GM04503 (cell line): ENCODE measurements around the gene SCN3B.

Source experiments
- DNase-seq: peaks from one replicate; pipeline ENCODE4 v3.0.0-alpha.2; 2012; ENCODE audit warnings: low read depth

The SCN3B gene

GRCh38 chr11:123653827-123654565, 428 bp downstream of the SCN3B start:
- DNase-seq = no peak

- DNase-seq = no peak
These were observed 969 bp downstream of the SCN3B start for GRCh38 chr11:123653483-123653826.

GRCh38 chr11:123652599-123652998, 1.8 kb downstream of the SCN3B start:
- no peak for DNase-seq

GRCh38 chr11:123650901-123651300, 3.5 kb downstream of the SCN3B start:
- DNase-seq = no peak

GRCh38 chr11:123645286-123645975, 9.0 kb downstream of the SCN3B start:
- DNase-seq = no peak

GRCh38 chr11:123642435-123642834, 12.0 kb downstream of the SCN3B start:
- DNase-seq = no peak

- DNase-seq = no peak
These were observed 13.0 kb downstream of the SCN3B start for GRCh38 chr11:123641495-123641840.

GRCh38 chr11:123640677-123641494, 13.5 kb downstream of the SCN3B start:
- no peak for DNase-seq

- DNase-seq = no peak
These were observed 14.4 kb downstream of the SCN3B start for GRCh38 chr11:123640029-123640428.

- DNase-seq = no peak
These were observed 24.3 kb downstream of the SCN3B start for GRCh38 chr11:123630126-123630608.

- no peak for DNase-seq
These were observed 25.3 kb downstream of the SCN3B start for GRCh38 chr11:123628936-123629683.

- peak; percentile 45 for DNase-seq
These were observed 29.4 kb downstream of the SCN3B start for GRCh38 chr11:123624974-123625373.

GRCh38 chr11:123622576-123622975, 31.8 kb downstream of the SCN3B start:
- no peak for DNase-seq

GRCh38 chr11:123616505-123617198, 37.8 kb downstream of the SCN3B start:
- DNase-seq = no peak

GRCh38 chr11:123611698-123612097, 42.7 kb downstream of the SCN3B start:
- no peak for DNase-seq

GRCh38 chr11:123608945-123609344, 45.5 kb downstream of the SCN3B start:
- DNase-seq = no peak

- no peak for DNase-seq
These were observed 46.1 kb downstream of the SCN3B start for GRCh38 chr11:123608371-123608770.

- DNase-seq = no peak
These were observed 46.6 kb downstream of the SCN3B start for GRCh38 chr11:123607781-123608180.

- DNase-seq = no peak
These were observed 50.8 kb downstream of the SCN3B start for GRCh38 chr11:123603666-123604065.

GRCh38 chr11:123601743-123602142, 52.7 kb downstream of the SCN3B start:
- DNase-seq = no peak

- DNase-seq = peak; percentile 65
These were observed 53.3 kb downstream of the SCN3B start for GRCh38 chr11:123601136-123601535.
